ENCODE measurements around the gene KATNB1.
A peak's percentile ranks its signal among the peaks of the same experiment; 100 is the strongest.

KATNB1 gene

DNA sequence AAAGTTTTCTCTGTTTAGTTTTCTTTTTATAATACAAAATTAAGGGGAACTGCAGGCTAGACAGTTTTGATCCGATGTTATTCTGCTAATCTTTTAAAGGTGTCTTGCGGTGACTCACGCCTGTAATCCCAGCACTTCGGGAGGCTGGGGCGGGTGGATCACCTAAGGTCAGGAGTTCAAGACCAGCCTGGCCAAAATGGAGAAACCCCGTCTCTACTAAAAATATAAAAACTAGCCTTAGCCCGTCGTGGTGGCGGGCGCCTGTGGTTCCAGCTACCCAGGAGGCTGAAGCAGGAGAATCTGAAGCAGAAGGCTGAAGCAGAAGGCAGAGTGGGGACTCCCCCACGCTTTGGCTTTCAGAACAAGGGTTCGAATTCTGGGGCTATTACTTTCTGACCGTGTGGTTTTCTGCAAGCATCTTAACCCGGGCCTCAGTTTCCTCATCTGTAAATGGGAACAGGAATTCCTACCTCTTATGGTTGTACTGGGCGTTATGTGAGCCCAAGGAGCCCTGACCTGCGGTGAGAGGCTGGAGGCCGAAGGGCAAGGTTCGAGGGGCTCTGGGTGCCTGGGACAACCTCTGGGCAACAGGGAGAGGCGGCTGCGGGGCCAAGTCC lies 1.2 kb upstream of the KATNB1 start:
- TF ChIP-seq FOXP2 (optimal IDR thresholded peaks at IDR 0.05; ENCODE audit: borderline replicate concordance, extremely low read depth, extremely low read length, insufficient read depth) (no peak), SIN3A (IDR thresholded peaks at IDR 0.05; ENCODE audit: borderline replicate concordance, insufficient read depth, low read length) (no peak), REST (IDR thresholded peaks at IDR 0.05; ENCODE audit: insufficient read depth in 1 of 2, low read depth in 2 of 2, low read length in 2 of 2) (no peak), POLR2AphosphoS5 (IDR thresholded peaks at IDR 0.05; ENCODE audit: low read depth, low read length) (no peak)

DNA sequence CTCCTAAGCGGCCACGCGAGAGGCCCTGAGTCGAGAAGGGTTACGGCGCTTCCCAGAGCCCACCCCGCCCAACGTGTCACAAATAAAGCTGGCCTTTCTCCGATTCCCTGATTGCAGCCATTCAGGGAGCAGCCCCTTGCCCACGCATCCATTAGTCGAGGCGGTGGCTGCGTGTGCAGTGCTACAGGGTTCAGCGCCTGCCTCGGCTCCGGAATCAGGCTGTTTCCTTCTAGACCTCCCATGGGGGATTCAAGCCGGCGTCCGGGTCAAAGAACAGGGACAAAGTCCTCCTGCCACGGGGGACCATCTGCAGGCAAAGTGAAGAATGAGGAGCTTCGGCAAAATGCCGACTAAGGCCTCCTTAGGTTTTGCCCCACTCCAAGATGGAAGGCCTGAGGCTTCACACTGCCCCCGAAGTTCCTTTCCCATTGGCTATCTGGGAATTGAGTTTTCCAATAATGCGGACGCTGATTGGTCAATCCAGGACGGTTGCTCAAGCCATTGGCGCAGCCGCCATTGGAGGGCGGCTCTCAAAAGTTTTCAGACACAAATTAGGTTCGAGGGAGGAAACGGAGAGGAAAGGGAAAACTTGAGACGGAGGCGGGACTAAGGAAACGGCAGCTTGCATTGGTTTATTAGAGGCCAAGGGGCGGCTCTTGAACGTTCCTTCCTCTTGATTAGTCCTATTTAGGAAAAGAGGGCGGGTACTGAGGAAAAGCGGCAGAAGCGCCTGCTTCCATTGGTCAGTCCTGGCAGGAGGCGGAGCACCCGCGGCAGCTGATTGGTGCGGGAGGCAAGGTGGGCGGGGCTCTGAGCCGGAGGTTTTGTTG lies 430 bp upstream of the KATNB1 start:
- no peak for TF ChIP-seq SIN3A (IDR thresholded peaks at IDR 0.05; ENCODE audit: borderline replicate concordance, insufficient read depth, low read length)
- peak; percentile 30; the same call in 1 of the 2 replicates for TF ChIP-seq TAF1 (IDR thresholded peaks at IDR 0.05; ENCODE audit: borderline replicate concordance, insufficient read depth, low read length)
- peak; percentile 74; the same call in 1 of the 2 replicates for TF ChIP-seq POLR2AphosphoS5 (IDR thresholded peaks at IDR 0.05; ENCODE audit: low read depth, low read length)
- TF ChIP-seq FOXP2 (optimal IDR thresholded peaks at IDR 0.05; ENCODE audit: borderline replicate concordance, extremely low read depth, extremely low read length, insufficient read depth), result no peak
- TF ChIP-seq REST (IDR thresholded peaks at IDR 0.05; ENCODE audit: insufficient read depth in 1 of 2, low read depth in 2 of 2, low read length in 2 of 2), result no peak

GRCh38 chr16:57736419-57737351 lies 1.1 kb downstream of the KATNB1 start:
- TF ChIP-seq TAF1 (IDR thresholded peaks at IDR 0.05; ENCODE audit: borderline replicate concordance, insufficient read depth, low read length) (no peak), SIN3A (IDR thresholded peaks at IDR 0.05; ENCODE audit: borderline replicate concordance, insufficient read depth, low read length) (peak; percentile 96; the same call in 1 of the 2 replicates), POLR2AphosphoS5 (IDR thresholded peaks at IDR 0.05; ENCODE audit: low read depth, low read length) (peak; percentile 44; the same call in 1 of the 2 replicates)

GRCh38 chr16:57738844-57739243 lies 3.3 kb downstream of the KATNB1 start:
- TF ChIP-seq FOXP2 (optimal IDR thresholded peaks at IDR 0.05; ENCODE audit: borderline replicate concordance, extremely low read depth, extremely low read length, insufficient read depth), result no peak
- no peak for TF ChIP-seq TAF1 (IDR thresholded peaks at IDR 0.05; ENCODE audit: borderline replicate concordance, insufficient read depth, low read length)
- TF ChIP-seq REST (IDR thresholded peaks at IDR 0.05; ENCODE audit: insufficient read depth in 1 of 2, low read depth in 2 of 2, low read length in 2 of 2), result no peak
- no peak for TF ChIP-seq SIN3A (IDR thresholded peaks at IDR 0.05; ENCODE audit: borderline replicate concordance, insufficient read depth, low read length)
- no peak for TF ChIP-seq POLR2AphosphoS5 (IDR thresholded peaks at IDR 0.05; ENCODE audit: low read depth, low read length)

All from PFSK-1 (cell line).